ENCODE measurements around the gene COPB1. TPM values are rescaled to one million over a fixed set of nuclear protein-coding genes. Genes with fewer than 3 reads are reported as not detected.

The COPB1 gene
- total RNA-seq, 2 experiments from 2014 or later = 77.8 to 79.1 TPM

GRCh38 chr11:14411818-14412217 is 87.8 kb downstream of the COPB1 start:
- H3K4me1 Mint-ChIP-seq (ENCODE audit: low read depth) = peaks cover 70% of the 10 kb centered on the region
- DNase-seq (no peak), ATAC-seq (no peak)
- no peaks in the 10 kb centered on the region for H3K27me3 Mint-ChIP-seq (ENCODE audit: low read depth)
- H3K27ac Mint-ChIP-seq = no peak overlapping the region
- CTCF ChIA-PET = interaction anchor here (2.8 to 3.2 kb wide), 2 partner anchors 43 to 111 kb away, joined by 13 to 31 read pairs; no protein-coding TSS in a partner anchor
- no peak overlapping the region for H3K4me3 Mint-ChIP-seq
- peaks cover 5% of the 10 kb centered on the region for H3K9me3 Mint-ChIP-seq (ENCODE audit: insufficient read depth)
- POLR2A ChIA-PET = no interaction called here
- H3K36me3 Mint-ChIP-seq (ENCODE audit: low read depth) = peaks cover 14% of the 10 kb centered on the region

DNA sequence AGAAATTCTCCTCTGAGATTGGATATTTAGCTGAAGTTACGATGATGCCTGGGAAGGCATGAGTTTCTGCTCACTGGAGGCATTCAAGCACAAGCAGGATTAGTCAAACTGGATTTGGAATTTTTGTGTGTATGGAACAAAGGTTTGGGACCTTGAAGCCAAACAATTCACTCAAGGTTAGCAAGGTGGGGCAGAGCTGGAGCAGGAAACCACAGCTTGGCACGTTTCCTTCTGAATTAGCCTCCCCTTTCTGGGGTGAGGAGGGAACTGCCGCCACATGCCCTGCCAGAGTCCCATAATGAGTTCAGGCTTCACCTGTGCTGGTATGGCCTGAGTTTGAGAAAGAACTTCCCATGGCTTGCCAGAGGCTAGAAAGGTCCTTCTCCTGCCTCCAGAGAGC is 89.7 kb downstream of the COPB1 start:
- DNase-seq (no peak), ATAC-seq (no peak)
- H3K27ac Mint-ChIP-seq = no peak overlapping the region
- peaks cover 5% of the 10 kb centered on the region for H3K9me3 Mint-ChIP-seq (ENCODE audit: insufficient read depth)
- peaks cover 54% of the 10 kb centered on the region for H3K4me1 Mint-ChIP-seq (ENCODE audit: low read depth)
- H3K4me3 Mint-ChIP-seq = no peak overlapping the region
- ChIA-PET POLR2A (no interaction called here), CTCF (interaction anchor here (1.0 kb wide), 1 partner anchor 499 kb away, joined by 3 read pairs; no protein-coding TSS in a partner anchor)
- H3K36me3 Mint-ChIP-seq (ENCODE audit: low read depth) = peaks cover 12% of the 10 kb centered on the region
- no peaks in the 10 kb centered on the region for H3K27me3 Mint-ChIP-seq (ENCODE audit: low read depth)

DNA sequence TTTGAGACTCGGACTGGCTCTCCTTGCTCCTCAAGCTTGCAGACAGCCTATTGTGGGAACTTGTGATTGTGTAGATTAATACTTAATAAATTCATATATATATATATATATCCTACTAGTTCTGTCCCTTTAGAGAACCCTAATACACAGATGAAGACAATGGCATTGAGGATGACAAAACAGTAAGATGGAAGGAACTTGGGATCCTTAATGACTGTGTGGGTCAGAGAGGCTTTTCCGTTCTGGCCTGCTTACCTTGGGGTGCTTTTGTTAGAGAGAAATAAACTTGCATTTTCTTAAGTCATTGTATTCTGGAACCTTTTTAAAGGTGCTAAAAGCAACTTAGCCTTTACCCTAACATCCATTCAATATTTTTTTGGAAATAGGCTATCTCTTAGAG is 91.0 kb downstream of the COPB1 start:
- H3K4me3 Mint-ChIP-seq = no peak overlapping the region
- no peak for DNase-seq
- peaks cover 43% of the 10 kb centered on the region for H3K4me1 Mint-ChIP-seq (ENCODE audit: low read depth)
- no peak overlapping the region for H3K27ac Mint-ChIP-seq
- ChIA-PET CTCF (no interaction called here), POLR2A (no interaction called here)
- H3K9me3 Mint-ChIP-seq (ENCODE audit: insufficient read depth) = peaks cover 5% of the 10 kb centered on the region
- H3K27me3 Mint-ChIP-seq (ENCODE audit: low read depth) = no peaks in the 10 kb centered on the region
- ATAC-seq = no peak
- H3K36me3 Mint-ChIP-seq (ENCODE audit: low read depth) = peaks cover 10% of the 10 kb centered on the region

Other genes starting within 250 kb of the COPB1 start
- gene RRAS2, start 140.6 kb downstream of the COPB1 start, total RNA-seq = 10 to 100 TPM; 97.3 to 98.1 TPM
- 100 to 1,000 TPM; 211 to 215 TPM for gene PSMA1, start 20.6 kb upstream of the COPB1 start, total RNA-seq
- 10 to 100 TPM; 74.8 to 81.4 TPM for gene PDE3B, start 144.0 kb upstream of the COPB1 start, total RNA-seq

Measured in activated CD8-positive, alpha-beta T cell treated with anti-CD3 and anti-CD28 coated beads, Interleukin-2, amount 10 ng/mL, durations not matched to agents 7 days and 5 days (primary cell).